Activated CD4-positive, alpha-beta T cell treated with anti-CD3 and anti-CD28 coated beads, Interleukin-2, Interleukin-4, amounts not matched to agents 100 ng/mL and 50 ng/mL, durations not matched to agents 16 hours and 8 hours (primary cell): ENCODE results near the gene DEK.
"Not testable (repeated sequence)": the region's sequence is repeated elsewhere in the genome, so short reads cannot be mapped to it uniquely, and the experiment has no call there.

Experiments used
- DNase-seq: peaks from one replicate; pipeline ENCODE4 v3.0.0-alpha.2; 2020; ENCODE audit warnings: low spot score

Gene DEK, protein sequence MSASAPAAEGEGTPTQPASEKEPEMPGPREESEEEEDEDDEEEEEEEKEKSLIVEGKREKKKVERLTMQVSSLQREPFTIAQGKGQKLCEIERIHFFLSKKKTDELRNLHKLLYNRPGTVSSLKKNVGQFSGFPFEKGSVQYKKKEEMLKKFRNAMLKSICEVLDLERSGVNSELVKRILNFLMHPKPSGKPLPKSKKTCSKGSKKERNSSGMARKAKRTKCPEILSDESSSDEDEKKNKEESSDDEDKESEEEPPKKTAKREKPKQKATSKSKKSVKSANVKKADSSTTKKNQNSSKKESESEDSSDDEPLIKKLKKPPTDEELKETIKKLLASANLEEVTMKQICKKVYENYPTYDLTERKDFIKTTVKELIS

DNA sequence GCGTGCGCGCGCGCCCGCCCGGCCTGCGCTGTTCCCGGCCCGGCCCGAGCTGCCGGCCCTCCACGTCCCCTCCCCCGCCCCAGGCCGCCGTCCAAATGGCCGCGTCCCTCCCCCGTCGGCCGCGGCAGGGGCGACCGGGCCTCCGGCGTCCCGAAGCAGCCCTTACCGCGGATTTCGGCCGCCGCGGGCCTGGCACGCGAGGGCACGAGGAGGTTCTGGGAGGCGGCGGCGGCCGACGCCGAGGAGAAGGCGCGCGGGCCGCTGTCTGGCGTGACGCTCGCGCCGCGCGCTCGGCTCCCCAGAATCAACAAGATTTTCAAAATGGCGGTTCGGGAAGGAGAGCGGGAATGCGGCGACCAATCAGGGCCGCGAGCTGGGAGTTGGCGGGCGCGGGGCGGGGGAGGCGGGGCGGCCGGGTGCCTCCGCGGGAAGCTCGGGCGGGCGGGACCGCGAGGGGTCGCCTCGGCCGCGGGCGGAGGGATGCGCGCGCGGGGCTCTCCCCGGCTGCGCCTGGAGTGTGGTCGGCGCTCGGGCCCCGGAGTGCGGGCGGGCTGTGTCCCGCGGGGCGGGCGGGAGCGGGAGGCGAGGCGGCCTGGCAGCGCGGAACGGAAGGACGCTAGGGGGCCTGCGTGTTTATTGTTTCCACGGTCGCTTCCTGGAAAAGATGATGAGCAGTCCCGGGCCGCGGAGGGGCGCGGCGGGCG, at the start of gene DEK:
DEK (minus strand) TSS at position 312 of the 704 bp plus-strand sequence. CDS start 543 bp downstream, outside the sequence.
- peak; percentile 81 for DNase-seq

DNA sequence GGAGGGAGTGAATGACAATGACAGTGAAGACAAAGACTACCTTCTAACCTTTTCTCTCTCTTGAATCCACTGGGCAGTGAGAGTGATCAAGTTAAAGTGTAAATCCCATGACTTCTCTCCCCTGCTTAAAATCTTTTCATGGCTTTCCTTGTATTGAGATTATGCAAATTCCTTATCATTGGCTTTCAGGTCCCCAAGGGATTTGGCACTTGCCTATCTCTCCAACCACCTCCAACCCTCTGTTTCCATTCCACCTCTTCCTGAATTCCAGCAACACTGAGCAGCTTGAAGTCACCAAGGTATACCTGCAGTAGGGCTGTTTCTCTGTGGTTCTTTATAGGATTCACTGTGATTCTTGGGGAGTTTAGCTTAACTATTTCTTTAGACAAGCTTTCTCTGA, 48.0 kb upstream of the DEK start:
- DNase-seq, result no peak

DNA sequence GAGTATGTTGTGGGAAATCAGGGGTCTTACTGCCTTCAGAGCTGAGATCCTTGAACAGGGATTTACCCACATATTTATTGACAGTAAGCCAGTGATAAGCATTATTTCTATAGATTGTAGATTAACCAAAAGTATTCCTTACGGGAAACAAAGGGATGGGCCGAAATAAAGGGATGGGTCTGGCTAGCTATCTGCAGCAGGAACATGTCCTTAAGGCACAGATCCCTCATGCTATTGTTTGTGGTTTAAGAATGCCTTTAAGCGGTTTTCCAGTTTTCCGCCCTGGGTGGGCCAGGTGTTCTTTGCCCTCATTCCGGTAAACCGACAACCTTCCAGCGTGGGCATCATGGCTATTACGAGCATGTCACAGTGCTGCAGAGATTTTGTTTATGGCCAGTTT, 45.7 kb upstream of the DEK start:
- DNase-seq, result not testable (repeated sequence)

DNA sequence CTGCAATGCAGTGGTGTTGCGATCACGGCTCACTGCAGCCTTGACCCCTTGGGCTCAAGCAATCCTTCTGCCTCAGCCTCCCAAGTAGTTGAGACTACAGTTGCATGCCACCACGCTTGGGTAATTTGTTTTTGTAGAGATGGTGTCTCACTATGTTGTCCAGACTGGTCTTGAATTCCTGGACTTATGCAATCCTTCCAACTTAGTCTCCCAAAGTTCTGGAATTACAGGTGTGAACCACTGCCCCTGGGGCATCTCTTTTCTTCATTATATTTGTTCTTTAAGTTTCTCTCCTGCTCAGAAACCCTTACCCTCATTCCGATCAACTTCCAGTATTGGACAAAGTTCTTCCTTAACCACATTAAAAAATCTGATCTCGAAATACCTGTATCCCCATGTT, 44.7 kb upstream of the DEK start:
- DNase-seq, result no peak

DNA sequence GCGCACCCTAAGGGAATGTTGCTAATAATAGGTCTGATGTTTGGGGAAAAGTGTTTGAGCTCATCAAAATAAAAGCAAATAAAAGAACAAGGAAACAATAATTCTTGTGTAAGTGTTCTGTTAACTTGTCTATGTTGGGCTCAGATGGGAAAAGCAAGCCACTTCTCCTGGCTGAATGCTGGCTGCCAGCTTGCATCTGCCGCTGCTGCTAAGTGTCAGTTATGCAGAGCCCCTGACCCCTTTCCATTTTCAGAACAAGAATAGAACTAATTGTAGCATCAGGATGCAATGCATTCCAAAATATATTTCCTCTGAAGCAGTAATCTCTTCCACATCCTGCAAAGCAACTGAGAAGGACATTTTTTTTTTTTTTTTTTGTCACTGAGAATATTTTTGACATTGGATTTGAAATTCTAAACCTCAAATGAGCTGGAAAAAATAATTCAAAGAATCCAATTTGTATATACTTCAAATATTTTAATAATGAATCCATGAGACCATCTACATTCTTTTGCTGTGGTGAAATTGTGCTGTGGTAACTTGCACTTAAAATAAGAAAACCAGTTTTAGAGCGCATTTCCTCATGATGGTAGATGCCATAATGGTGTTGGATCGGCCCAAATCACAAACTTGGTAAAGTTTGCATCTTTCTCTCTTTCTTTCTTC, 43.9 kb upstream of the DEK start:
- no peak for DNase-seq

DNA sequence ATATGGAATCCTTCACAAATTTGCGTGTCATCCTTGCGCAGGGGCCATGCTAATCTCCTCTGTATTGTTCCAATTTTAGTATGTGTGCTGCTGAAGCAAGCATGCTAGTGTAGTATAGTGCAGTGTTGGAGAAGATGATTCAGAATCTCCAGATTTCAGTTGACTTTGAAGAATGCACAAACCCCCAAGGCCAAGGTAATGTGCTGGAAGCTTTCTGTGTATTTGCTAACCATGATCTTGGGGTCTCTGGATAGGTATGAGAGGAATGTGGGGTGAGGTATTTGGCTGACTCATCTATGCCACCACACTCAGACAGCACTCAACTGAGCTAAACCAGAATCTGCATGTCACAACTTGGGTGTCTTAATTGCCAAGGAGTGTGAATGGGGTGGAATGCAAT, 42.6 kb upstream of the DEK start:
- no peak for DNase-seq

DNA sequence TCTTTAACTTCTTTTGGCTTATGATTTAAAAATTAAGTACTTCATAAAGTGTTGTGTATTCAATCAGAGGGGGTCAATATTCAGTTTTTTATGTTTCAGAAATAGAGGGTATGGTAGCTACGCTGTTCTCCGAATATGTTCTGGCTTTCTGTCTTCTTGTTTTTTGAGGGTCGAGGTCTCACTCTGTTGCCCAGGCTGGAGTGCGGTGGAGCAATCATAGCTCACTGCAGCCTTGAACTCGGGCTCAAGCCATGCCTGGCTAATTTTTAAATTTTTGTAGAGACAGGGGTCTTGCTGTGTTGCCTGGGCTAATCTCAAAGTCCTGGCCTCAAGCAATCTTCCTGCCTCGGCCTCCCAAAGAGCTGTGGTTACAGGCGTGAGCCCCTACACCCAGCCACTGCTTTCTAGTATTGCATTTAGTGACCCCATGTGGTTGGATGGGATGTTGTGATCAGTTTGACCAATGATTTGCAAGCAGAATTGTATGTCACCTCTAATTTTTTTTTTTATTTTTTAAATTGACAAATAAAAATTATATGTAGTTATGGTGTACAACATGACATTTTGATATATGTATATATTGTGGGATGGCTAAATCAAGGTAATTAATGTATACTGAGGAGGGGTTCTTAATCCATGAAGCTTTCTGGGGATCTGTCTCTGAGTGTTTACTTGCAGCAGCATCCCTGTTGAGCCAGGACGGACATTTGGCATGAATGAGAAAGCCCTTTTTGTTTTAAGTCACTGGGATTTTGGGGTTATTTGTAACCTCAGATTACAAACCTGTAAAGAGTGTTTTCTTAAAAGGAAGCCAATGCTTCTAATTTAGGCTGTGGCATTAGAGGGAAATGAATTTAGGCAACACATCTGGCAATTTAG, 38.5 kb upstream of the DEK start:
- DNase-seq, result no peak

DNA sequence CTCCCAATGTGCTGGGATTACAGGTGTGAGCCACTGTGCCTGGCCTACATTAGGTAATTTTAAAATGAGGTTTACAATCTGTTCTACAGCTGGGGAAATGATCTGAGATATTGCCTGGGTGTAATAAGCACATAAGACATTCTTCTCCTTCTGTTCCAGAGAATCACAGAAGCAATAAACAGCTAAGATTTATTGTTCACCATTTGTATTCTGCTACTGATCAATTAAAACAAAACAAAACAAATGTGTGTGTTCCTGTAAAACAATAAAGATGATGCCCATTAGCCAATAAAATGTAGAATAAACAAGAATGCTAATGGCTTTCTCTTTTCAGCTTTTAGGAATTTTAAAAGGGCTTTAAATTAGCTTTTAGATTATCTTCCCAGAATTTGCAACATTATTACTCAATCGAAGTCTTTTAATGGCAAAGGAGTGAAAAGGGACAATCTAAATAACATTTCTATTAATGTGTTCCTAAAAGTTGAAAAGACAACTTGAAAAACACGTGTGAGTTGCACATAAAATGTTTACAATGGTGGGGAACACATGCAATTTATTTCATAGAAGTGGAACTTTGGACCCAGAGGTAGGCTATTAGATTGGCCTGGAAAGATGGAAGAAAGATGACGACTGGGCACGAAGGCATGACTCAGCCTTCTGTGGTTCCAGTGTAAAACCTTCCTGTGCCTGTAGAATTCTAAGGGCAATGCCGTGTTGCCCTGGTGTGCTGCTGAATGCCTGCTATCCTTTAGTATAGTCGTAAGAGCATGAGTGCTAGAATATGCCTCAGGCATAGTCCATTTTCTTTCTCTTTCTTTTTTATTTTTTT, 29.0 kb upstream of the DEK start:
- DNase-seq, result no peak

DNA sequence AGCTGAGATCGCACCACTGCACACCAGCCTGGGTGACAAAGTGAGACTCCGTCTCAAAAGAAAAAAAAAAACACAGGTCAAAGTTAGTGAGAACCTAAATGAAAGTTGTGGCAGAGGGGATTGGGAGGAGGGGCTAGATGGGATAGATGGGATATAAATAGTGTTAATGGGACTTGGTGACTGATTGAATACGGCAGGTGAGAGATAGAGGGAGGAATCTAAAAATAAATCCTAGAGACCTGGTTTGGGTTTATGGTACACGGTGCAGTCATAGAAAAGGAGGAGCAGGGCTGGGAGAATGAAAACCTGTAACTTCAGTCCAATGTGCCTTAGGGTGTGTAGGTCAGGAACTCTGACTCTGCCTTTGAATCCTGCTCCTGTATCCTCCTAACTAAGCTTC, 25.0 kb upstream of the DEK start:
- DNase-seq, result no peak

DNA sequence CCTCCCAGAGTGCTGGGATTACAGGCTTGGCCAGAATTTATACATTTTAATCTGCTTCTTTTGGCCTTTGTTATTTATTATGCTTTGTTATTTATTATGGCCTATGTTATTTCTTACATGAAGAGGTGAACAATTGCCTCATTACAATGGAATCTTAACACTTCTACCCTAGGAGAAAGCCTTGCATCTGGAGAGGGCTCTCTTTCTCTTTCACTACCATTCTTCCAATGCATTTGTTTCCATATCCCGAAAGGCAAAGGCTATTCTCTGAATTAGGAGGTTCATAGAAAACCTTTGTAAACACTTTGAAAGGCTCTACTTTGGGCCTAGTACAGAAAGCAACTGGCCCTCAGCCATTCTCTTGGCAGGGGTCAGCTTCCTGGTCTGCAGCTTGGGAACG, 19.9 kb upstream of the DEK start:
- no peak for DNase-seq

DNA sequence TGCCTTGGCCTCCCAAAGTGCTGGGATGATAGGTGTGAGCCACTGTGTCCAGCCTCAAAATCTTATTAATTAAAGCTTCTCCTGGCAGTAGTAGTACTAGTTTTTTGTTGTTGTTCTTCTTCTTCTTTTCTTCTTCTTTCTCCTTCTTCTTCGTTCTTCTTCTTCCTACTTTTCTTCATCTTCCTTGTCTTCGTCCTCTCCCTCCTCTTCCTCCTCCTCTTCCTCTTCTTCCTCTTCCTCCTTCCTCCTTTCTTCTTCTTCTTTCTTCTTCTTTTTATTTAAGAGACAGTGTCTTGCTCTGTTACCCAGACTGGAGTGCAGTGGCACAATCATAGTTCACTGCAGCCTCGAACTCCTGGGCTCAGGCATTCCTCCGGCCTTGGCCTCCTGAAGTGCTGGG, 17.2 kb upstream of the DEK start:
- no peak for DNase-seq

DNA sequence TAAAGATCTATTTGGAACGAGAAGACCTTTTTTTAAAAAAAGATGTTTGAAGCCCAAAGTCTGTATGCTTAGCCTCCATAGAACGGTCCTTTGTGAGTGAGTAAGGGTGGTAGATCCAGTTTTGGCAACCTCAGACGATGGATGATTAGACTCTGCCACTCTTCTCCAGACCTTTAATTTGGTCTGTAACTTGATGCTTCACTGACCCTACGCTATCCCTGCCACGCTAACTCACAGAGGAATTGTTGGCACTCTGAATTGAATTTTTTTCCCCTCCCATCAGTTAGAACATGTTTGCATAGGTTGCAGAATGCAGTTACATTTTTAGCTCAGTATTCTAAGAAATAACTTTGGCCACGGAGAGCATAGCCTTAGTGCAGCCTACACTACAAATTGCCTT, 15.8 kb upstream of the DEK start:
- no peak for DNase-seq

DNA sequence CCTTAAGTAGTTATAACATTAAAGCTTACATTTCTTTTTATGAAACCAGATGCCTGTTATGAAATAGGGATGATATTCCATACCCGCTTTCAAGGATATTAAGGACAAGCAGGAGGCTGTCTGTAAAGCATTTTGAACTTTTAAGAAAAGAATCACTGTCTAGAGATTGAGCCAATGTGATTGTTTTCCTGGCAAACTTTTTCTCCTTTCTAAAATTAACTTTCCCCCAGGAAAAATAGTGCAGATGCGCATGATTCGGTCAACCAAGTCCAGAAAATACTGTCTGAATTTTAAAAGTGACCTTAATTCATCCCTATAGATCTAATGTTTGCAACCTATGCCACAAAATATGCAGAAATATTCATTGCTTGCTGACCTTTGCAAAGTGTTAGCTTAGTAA, 15.1 kb upstream of the DEK start:
- no peak for DNase-seq

DNA sequence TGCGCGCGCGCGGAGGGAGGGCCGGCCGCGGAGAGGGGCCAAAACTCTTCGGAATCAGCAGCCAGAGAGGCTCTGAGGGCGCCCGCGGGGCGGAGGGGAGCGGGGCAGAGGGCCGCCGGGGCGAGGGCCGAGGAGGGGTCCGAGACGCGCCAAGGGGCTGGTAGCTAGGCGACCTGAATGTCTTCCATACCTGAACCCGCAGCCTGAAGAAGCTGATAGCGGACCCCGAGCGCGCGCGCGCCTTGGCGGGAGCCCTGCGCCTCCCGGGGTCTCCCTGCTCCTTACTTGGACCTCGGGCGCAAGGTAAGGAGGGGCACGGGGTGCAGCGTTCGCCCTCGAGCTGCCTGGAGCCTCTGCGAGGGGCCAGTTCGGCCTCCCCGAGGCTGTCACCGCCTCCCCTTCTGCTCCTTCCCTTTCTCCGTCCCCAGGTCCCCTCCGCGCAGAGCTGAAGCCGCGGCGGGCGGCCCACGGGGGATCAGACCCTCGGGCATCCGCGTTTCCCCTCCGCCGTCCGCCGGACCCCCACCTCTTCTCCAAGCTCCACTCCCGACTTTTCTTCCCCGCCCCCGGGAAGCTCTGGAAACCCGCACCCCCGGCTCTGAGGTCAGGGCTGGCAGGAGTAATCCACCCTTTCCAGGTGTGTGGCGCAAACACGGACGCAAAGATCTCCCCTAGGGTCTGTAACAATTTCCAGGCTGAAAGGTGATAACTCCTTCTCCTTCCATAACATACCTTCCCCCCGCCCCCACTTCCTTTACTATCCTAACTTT, 13.1 kb upstream of the DEK start:
- DNase-seq, result no peak

DNA sequence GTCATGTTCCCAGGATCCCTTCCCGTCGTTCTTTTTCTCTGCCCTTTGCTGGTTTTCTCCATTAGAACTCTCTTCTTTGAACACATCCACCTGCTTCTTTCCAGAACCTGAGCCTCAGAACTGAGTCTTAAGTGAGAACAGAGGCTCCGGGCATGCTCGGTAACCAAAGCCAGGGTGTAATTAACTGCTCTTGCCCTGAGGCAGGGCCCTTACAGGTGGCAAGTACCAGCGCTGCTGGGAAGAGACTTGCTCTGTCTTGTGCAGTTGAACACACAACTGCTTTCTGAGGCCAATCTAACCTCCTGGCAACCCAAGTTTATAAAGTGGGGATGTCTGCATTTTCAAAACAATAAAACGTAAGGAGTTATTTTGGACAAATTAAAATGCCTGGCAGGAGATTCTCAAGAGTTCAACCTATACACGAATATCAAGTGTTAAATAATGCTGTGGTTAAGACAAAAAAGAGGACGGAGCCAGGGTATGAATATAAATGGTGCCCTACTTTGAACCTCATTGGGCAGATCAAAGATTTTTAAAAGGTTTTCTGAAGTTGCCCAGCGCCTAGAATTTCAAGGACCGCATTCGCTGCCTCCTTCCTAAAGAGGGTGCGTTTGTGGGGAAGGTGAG, 12.4 kb upstream of the DEK start:
- DNase-seq, result no peak

DNA sequence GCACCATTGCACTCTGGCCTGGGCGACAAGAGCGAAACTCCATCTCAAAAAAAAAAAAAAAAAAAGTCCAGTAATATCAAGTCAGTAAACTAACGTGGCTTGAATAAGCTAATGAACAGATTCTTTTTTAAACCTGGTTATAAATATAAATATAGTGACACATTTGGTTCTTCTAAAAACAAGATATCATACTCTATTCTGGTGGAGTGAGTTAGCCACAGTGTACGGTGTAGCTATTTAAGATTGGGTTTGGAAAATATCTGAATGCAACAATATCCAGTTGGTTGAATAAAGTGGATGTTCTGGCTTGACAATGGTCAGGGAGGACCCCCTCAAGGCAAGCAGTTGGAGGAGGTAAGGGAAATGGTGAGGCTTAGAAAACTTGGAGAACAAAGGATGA, 5.9 kb upstream of the DEK start:
- no peak for DNase-seq

DNA sequence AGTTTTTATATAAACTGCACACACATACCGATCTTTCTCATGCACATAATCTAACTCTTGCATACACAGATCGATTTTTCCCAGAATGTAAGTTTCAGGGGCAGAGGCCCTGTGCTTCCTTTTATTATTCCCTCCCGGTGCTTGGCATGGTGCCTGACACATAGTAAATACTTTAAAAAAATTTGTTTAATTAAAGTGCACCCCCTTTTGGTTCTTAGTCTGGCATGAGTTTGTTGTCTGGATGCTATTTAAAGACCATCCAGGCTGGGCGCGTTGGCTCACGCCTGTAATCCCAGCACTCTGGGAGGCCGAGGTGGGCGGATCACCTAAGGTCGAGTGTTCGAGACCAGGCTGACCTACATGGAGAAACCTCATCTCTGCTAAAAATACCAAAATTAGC, 5.4 kb upstream of the DEK start:
- no peak for DNase-seq

DNA sequence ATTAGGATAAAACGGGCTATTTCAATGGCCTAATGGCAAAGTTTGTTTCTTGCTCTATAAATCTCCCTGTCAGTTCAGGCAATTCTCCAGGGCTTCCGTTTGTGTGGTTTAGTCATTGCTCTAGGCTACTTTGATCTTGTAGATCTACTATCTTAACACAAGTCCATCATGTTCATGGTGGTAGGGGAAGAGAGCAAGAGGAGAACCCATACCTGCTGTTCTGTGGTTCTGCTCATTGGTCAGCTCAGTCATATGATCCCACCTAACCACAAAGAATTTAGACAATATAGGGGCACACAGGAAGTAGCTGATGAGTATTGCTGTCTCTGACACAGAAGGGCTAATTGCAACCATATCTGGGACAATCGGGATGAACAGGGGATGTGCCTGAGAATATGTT, 4.9 kb upstream of the DEK start:
- DNase-seq, result peak; percentile 4

DNA sequence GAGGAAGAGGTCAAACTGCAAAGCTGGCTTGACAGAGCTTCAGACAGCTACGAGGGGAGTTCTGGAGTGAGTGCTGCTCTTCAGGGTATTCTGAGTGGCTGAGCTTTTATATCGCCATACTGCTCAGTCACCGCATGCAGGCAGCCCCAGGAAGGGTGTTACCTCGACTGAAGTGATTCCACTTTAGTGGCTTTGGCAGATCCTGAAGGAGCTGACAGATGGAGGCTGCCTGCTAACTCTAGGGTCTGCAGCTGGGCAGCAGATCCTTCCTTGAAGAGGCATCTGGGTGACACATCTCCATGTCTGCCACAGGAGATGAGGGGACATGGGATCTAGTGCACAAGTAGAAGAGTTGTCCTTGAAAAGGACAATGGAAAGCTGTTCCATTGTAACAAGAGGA, 3.7 kb upstream of the DEK start:
- DNase-seq, result no peak

DNA sequence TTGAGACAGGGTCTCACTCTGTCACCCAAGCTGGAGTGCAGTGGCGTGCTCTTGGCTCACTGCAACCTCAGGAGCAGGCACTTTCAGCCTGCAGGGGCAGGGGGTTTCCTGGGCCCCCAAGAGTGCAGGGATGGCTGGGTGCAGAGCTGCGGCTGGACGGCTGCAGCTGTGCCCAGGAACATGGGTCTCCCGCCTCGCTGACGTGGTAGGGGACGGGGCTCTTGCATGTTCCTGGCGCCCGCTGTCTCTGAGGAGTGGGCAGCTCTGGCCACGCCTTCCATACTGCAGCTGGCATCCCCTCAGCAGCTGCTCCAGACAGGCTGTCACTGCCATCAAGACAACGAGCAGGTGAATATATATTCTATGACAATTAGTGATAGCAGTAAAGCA, 2.2 kb upstream of the DEK start:
- DNase-seq, result no peak
